BE2C (cell line): Measurements from ENCODE around the gene ZDHHC24.

Experiments
- DNase-seq: peaks from one replicate; pipeline ENCODE4 v3.0.0-alpha.2; 2020
- H3K27me3 ChIP-seq: fragments of 250-450 bp; sonication (Bioruptor Pico); 2 replicates; pipeline ENCODE4 v1.5.1; 2020; ENCODE audit warnings: mild to moderate bottlenecking
- H3K36me3 ChIP-seq: fragments of 250-450 bp; sonication (Bioruptor Pico); 2 replicates; pipeline ENCODE4 v1.5.1; 2020; ENCODE audit warnings: mild to moderate bottlenecking
- H3K4me1 ChIP-seq: fragments of 250-450 bp; sonication (Bioruptor Pico); 2 replicates; pipeline ENCODE4 v1.5.1; 2020
- H3K4me3 ChIP-seq: 2 replicates; pipeline ENCODE4 v1.5.1; 2011; ENCODE audit warnings: low read depth, low read length
- H3K9me3 ChIP-seq: fragments of 250-450 bp; sonication (Bioruptor Pico); 2 replicates; pipeline ENCODE4 v1.5.1; 2020
- TF ChIP-seq, protein P1 (sequence below): IDR thresholded peaks from 2 replicates; pipeline ENCODE4 v1.5.1; 2012; ENCODE audit warnings: mild to moderate bottlenecking, low read depth, low read length

The ZDHHC24 gene

DNA sequence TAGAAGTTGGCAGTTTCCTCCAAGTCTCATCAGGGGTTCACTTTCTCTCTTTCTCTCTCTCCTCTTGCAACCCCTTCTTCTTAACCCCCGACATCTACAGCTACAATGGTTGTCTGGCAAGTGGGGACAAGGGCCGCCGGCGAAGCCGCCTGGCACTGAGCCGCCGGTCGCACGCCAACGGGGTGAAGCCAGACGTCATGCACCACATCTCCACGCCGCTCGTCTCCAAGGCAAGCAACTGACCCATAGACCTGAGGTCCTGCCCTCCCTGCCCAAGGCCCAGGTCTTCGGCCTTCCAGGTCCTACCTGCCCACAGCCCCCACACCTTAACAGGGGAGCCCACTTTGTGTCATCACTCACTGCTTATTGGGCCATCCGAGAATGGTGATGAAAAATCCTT lies 74.7 kb downstream of the ZDHHC24 start:
- no peak overlapping the region for H3K4me3 ChIP-seq
- no peaks in the 10 kb centered on the region; the same call in 1 of the 2 replicates for H3K36me3 ChIP-seq
- H3K9me3 ChIP-seq: no peaks in the 10 kb centered on the region
- no peaks in the 10 kb centered on the region; the same call in 1 of the 2 replicates for H3K4me1 ChIP-seq
- TF ChIP-seq, protein P1, sequence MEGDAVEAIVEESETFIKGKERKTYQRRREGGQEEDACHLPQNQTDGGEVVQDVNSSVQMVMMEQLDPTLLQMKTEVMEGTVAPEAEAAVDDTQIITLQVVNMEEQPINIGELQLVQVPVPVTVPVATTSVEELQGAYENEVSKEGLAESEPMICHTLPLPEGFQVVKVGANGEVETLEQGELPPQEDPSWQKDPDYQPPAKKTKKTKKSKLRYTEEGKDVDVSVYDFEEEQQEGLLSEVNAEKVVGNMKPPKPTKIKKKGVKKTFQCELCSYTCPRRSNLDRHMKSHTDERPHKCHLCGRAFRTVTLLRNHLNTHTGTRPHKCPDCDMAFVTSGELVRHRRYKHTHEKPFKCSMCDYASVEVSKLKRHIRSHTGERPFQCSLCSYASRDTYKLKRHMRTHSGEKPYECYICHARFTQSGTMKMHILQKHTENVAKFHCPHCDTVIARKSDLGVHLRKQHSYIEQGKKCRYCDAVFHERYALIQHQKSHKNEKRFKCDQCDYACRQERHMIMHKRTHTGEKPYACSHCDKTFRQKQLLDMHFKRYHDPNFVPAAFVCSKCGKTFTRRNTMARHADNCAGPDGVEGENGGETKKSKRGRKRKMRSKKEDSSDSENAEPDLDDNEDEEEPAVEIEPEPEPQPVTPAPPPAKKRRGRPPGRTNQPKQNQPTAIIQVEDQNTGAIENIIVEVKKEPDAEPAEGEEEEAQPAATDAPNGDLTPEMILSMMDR: no peak
- no peaks in the 10 kb centered on the region for H3K27me3 ChIP-seq
- DNase-seq: no peak
